ENCODE data around the gene CNDP2.

GRCh38 chr18:74512321-74513053 is 16.3 kb downstream of the CNDP2 start:
- TF ChIP-seq CTCF (IDR thresholded peaks at IDR 0.05), result no peak
- no peak for TF ChIP-seq POLR2A (IDR thresholded peaks at IDR 0.05)

Data from vagina (tissue), 2 donors.